ENCODE measurements around the gene MYLK. TPM values are rescaled to one million over a fixed set of nuclear protein-coding genes. Genes with fewer than 3 reads are reported as not detected.

MYLK gene
- total RNA-seq, 2 donors from 2014 or later, result 4.7 to 6.6 TPM

DNA sequence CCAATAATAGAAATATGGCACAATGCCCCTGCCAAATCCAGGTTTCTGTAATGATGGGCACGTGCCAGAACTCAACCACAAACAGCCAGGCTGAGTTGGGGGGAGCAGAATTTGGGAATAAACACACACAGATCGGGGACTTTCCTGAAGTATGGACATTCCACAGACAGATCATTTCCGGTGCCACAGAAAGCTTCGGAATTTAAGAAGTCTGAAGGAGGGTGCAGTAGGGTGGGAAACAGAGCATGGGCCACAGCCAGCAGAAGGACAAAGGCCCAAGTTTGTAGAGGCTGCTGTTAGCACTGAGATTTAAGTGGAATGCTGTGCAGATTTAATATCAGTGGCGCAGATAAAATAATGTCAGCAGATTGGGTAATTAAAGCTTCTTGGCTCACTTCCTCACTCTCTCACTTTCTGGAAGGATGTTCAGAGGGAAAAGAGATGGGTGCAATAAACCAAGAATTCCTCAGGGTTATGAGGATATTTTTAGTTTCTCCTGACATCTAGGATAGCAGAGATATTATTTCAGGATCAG lies 67.4 kb downstream of the MYLK start:
- Histone ChIP-seq H3K27ac (ENCODE audit: low read depth, low read length) (no peak overlapping the region), H3K27me3 (ENCODE audit: control insufficient read depth, insufficient read depth, low read length, poor library complexity, severe bottlenecking) (peaks cover 22% of the 10 kb centered on the region), H3K4me1 (ENCODE audit: control insufficient read depth, insufficient read depth, low read length) (peaks cover 6% of the 10 kb centered on the region), H3K9me3 (ENCODE audit: control insufficient read depth, low read length) (peaks cover 3% of the 10 kb centered on the region), H3K36me3 (ENCODE audit: control insufficient read depth, insufficient read depth, low read length) (no peaks in the 10 kb centered on the region), H3K9ac (ENCODE audit: extremely low read depth, low read length, poor library complexity, severe bottlenecking) (no peak overlapping the region), H3K4me3 (ENCODE audit: low read length) (no peak overlapping the region)
- 94 to 95% methylated on average over 5 of the region's 5 CpGs for WGBS, 2 experiments (ENCODE audit: insufficient coverage in 1 of 2, insufficient read length in 1 of 2)
- TF ChIP-seq, protein P1, sequence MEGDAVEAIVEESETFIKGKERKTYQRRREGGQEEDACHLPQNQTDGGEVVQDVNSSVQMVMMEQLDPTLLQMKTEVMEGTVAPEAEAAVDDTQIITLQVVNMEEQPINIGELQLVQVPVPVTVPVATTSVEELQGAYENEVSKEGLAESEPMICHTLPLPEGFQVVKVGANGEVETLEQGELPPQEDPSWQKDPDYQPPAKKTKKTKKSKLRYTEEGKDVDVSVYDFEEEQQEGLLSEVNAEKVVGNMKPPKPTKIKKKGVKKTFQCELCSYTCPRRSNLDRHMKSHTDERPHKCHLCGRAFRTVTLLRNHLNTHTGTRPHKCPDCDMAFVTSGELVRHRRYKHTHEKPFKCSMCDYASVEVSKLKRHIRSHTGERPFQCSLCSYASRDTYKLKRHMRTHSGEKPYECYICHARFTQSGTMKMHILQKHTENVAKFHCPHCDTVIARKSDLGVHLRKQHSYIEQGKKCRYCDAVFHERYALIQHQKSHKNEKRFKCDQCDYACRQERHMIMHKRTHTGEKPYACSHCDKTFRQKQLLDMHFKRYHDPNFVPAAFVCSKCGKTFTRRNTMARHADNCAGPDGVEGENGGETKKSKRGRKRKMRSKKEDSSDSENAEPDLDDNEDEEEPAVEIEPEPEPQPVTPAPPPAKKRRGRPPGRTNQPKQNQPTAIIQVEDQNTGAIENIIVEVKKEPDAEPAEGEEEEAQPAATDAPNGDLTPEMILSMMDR (conservative IDR thresholded peaks at IDR 0.05), result no peak
- no peaks in the 10 kb centered on the region for H3K36me3 Mint-ChIP-seq (ENCODE audit: low read depth)
- peaks cover 2% of the 10 kb centered on the region for H3K9me3 Mint-ChIP-seq
- no peaks in the 10 kb centered on the region for H3K27me3 Mint-ChIP-seq (ENCODE audit: insufficient read depth)
- no peak overlapping the region for H3K27ac Mint-ChIP-seq
- DNase-seq, result peak; percentile 7
- H3K4me3 Mint-ChIP-seq, result no peak overlapping the region
- H3K4me1 Mint-ChIP-seq, result peaks cover 36% of the 10 kb centered on the region

DNA sequence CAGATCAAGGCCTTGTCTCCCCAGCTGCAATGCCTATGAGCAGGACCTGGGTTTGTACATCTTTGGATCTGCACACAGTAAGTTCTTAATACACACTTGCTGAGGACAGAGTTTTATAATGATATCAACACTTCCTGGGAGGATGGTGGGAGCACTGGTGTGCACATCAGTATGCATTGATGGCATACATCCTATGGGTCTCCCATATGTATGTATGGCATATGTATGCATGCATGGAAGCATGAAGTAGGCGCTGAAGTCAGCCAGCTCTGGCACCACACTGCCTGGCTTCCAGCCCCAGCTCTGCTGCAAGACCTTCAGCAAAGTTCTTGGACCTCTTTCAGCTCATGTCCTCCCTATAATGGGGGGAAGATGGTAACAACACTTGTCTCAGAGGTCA lies 68.2 kb downstream of the MYLK start:
- no peak overlapping the region for H3K4me3 Mint-ChIP-seq
- no peaks in the 10 kb centered on the region for H3K9me3 ChIP-seq (ENCODE audit: control insufficient read depth, low read length)
- WGBS, 2 experiments (ENCODE audit: insufficient coverage in 1 of 2, insufficient read length in 1 of 2), result 100% methylated on average over 1 of the region's 1 CpG; no CpG with 5 or more reads in 1 of the 2 experiments
- no peaks in the 10 kb centered on the region for H3K36me3 Mint-ChIP-seq (ENCODE audit: low read depth)
- TF ChIP-seq, protein P1 (conservative IDR thresholded peaks at IDR 0.05), result no peak
- DNase-seq, result peak; percentile 13
- peaks cover 6% of the 10 kb centered on the region for H3K4me1 ChIP-seq (ENCODE audit: control insufficient read depth, insufficient read depth, low read length)
- H3K27me3 Mint-ChIP-seq (ENCODE audit: insufficient read depth), result no peaks in the 10 kb centered on the region
- no peak overlapping the region for H3K9ac ChIP-seq (ENCODE audit: extremely low read depth, low read length, poor library complexity, severe bottlenecking)
- peaks cover 22% of the 10 kb centered on the region for H3K27me3 ChIP-seq (ENCODE audit: control insufficient read depth, insufficient read depth, low read length, poor library complexity, severe bottlenecking)
- H3K27ac Mint-ChIP-seq, result no peak overlapping the region
- H3K4me3 ChIP-seq (ENCODE audit: low read length), result no peak overlapping the region
- no peak overlapping the region for H3K27ac ChIP-seq (ENCODE audit: low read depth, low read length)
- no peaks in the 10 kb centered on the region for H3K9me3 Mint-ChIP-seq
- no peaks in the 10 kb centered on the region for H3K36me3 ChIP-seq (ENCODE audit: control insufficient read depth, insufficient read depth, low read length)
- peaks cover 36% of the 10 kb centered on the region for H3K4me1 Mint-ChIP-seq

DNA sequence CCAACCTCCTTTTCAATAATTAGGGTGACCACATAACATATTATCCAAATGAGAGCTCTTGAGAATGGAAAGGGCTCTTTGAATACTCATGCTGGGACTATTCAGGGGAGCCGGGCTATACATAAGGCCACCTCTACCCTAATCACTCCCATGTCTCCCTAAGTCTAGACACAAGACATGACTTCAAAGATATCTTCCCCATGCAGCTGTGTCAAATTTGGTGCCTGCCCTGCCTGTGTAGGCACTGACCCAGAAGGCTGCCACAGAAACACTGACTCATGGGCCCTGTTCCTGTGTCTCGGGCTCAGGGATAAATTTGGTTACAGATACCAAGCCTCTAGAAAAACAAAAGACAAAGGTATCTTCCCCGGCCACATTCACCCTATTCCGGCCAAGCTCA lies 70.3 kb downstream of the MYLK start:
- Histone ChIP-seq H3K9me3 (ENCODE audit: control insufficient read depth, low read length) (no peaks in the 10 kb centered on the region), H3K4me3 (ENCODE audit: low read length) (no peak overlapping the region), H3K27me3 (ENCODE audit: control insufficient read depth, insufficient read depth, low read length, poor library complexity, severe bottlenecking) (peaks cover 22% of the 10 kb centered on the region), H3K9ac (ENCODE audit: extremely low read depth, low read length, poor library complexity, severe bottlenecking) (no peak overlapping the region), H3K4me1 (ENCODE audit: control insufficient read depth, insufficient read depth, low read length) (peaks cover 6% of the 10 kb centered on the region), H3K27ac (ENCODE audit: low read depth, low read length) (no peak overlapping the region), H3K36me3 (ENCODE audit: control insufficient read depth, insufficient read depth, low read length) (no peaks in the 10 kb centered on the region)
- no peaks in the 10 kb centered on the region for H3K9me3 Mint-ChIP-seq
- peaks cover 24% of the 10 kb centered on the region for H3K4me1 Mint-ChIP-seq
- TF ChIP-seq, protein P1 (conservative IDR thresholded peaks at IDR 0.05), result no peak
- no peak overlapping the region for H3K4me3 Mint-ChIP-seq
- DNase-seq, result peak; percentile 25
- H3K27me3 Mint-ChIP-seq (ENCODE audit: insufficient read depth), result no peaks in the 10 kb centered on the region
- no peaks in the 10 kb centered on the region for H3K36me3 Mint-ChIP-seq (ENCODE audit: low read depth)
- 83 to 92% methylated on average over 1 to 4 of the region's 4 CpGs for WGBS, 2 experiments (ENCODE audit: insufficient coverage in 1 of 2, insufficient read length in 1 of 2)
- H3K27ac Mint-ChIP-seq, result no peak overlapping the region

All from endodermal cell (in vitro differentiated cells).